Measurements from ENCODE around the gene LSM10.

Gene LSM10

GRCh38 chr1:36367066-36367465, 30.6 kb downstream of the LSM10 start:
- H3K9me3 ChIP-seq = no peaks in the 10 kb centered on the region
- no peaks in the 10 kb centered on the region for H3K27me3 ChIP-seq
- TF ChIP-seq, protein P1, sequence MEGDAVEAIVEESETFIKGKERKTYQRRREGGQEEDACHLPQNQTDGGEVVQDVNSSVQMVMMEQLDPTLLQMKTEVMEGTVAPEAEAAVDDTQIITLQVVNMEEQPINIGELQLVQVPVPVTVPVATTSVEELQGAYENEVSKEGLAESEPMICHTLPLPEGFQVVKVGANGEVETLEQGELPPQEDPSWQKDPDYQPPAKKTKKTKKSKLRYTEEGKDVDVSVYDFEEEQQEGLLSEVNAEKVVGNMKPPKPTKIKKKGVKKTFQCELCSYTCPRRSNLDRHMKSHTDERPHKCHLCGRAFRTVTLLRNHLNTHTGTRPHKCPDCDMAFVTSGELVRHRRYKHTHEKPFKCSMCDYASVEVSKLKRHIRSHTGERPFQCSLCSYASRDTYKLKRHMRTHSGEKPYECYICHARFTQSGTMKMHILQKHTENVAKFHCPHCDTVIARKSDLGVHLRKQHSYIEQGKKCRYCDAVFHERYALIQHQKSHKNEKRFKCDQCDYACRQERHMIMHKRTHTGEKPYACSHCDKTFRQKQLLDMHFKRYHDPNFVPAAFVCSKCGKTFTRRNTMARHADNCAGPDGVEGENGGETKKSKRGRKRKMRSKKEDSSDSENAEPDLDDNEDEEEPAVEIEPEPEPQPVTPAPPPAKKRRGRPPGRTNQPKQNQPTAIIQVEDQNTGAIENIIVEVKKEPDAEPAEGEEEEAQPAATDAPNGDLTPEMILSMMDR (IDR thresholded peaks at IDR 0.05; ENCODE audit: low read depth, low read length) = no peak
- no peak for DNase-seq
- no peaks in the 10 kb centered on the region; the same call in 1 of the 2 replicates for H3K36me3 ChIP-seq
- peaks cover 6% of the 10 kb centered on the region; the same call in 1 of the 2 replicates for H3K4me1 ChIP-seq
- no peak overlapping the region for H3K4me3 ChIP-seq (ENCODE audit: low read depth, low read length)

DNA sequence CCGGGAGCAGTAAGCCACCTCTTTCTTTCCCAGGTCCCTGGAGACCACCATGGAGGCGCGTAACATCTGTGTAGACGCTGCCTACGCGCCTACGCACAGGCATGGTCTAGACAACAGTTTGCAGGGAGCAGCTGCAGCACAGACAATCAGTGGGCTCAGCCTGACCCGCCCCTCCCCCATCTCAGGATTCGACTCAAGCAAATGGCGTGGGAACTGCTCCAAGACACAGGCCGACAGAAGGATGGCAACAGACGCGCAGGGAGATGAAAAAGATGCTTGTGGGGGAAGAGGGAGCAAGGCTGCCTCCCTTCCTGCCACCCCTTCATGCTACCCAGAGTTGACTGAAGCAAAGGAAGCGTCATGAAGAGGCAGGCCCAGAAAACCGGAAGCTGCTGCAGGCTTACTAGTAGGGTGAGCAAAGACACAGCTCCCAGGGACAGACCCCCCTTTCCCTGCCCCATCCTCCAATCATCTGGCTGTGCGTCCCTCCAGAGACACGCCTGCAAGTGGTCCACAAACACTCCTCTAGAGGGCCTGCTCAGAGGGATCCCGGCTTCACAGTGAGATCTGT, 31.5 kb downstream of the LSM10 start:
- Histone ChIP-seq H3K9me3 (no peaks in the 10 kb centered on the region), H3K27me3 (no peaks in the 10 kb centered on the region), H3K4me1 (peaks cover 6% of the 10 kb centered on the region; the same call in 1 of the 2 replicates), H3K4me3 (ENCODE audit: low read depth, low read length) (peak overlapping the region; percentile 36), H3K36me3 (no peaks in the 10 kb centered on the region; the same call in 1 of the 2 replicates)
- DNase-seq = peak; percentile 88
- TF ChIP-seq, protein P1 (IDR thresholded peaks at IDR 0.05; ENCODE audit: low read depth, low read length) = peak; percentile 40

DNA sequence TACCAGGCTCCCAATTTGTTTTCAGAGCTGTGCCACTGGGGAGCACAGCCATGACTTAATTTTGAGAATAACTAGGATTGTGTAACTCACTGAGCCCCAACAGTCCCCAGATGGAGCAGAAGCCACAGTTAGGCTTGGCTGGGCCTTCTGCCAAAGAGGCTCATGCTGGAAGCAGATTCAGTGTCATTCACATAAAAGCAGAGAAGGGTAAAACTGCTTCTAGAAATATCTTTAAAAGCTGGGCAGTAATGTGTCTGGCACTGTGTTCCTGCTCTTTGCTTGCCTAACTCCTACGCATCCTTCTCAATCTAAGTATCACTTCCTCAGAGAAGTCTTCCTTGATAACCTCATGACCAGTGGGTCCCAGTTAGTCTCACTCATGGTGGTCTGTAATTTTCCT, 32.3 kb downstream of the LSM10 start:
- no peak for DNase-seq
- Histone ChIP-seq H3K4me1 (peaks cover 6% of the 10 kb centered on the region; the same call in 1 of the 2 replicates), H3K36me3 (no peaks in the 10 kb centered on the region; the same call in 1 of the 2 replicates), H3K4me3 (ENCODE audit: low read depth, low read length) (no peak overlapping the region; the same call in 1 of the 2 replicates), H3K9me3 (no peaks in the 10 kb centered on the region), H3K27me3 (no peaks in the 10 kb centered on the region)
- TF ChIP-seq, protein P1 (IDR thresholded peaks at IDR 0.05; ENCODE audit: low read depth, low read length) = no peak

- Histone ChIP-seq H3K4me3 (ENCODE audit: low read depth, low read length) (no peak overlapping the region), H3K9me3 (no peaks in the 10 kb centered on the region), H3K27me3 (no peaks in the 10 kb centered on the region), H3K36me3 (no peaks in the 10 kb centered on the region), H3K4me1 (no peaks in the 10 kb centered on the region)
- DNase-seq = no peak
- TF ChIP-seq, protein P1 (IDR thresholded peaks at IDR 0.05; ENCODE audit: low read depth, low read length) = no peak
Measured at GRCh38 chr1:36359911-36360550, 37.7 kb downstream of the LSM10 start.

DNA sequence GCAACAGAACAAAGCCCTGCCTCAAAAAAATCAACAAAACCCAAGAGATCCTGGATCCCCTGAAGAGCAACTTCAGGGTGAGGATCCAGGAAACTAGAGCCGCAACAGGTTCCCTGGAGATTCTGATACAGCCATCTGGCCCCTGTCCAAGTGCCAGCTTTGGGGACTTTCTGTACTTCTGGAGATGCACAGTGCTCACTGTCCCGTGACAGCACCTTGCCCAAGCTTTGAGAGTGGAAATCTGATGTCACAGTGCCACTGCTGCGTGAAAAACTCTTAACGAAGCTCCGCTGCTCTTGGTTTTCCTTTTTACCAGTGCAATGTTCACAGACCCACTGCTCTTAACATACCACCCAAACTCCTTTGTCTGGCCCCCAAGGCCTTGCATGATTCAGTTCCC, 38.3 kb downstream of the LSM10 start:
- H3K27me3 ChIP-seq = no peaks in the 10 kb centered on the region
- H3K9me3 ChIP-seq = no peaks in the 10 kb centered on the region
- TF ChIP-seq, protein P1 (IDR thresholded peaks at IDR 0.05; ENCODE audit: low read depth, low read length) = no peak
- no peaks in the 10 kb centered on the region for H3K36me3 ChIP-seq
- H3K4me3 ChIP-seq (ENCODE audit: low read depth, low read length) = no peak overlapping the region
- H3K4me1 ChIP-seq = no peaks in the 10 kb centered on the region
- no peak for DNase-seq

- H3K9me3 ChIP-seq = no peaks in the 10 kb centered on the region
- no peaks in the 10 kb centered on the region for H3K4me1 ChIP-seq
- H3K4me3 ChIP-seq (ENCODE audit: low read depth, low read length) = no peak overlapping the region
- no peaks in the 10 kb centered on the region for H3K36me3 ChIP-seq
- TF ChIP-seq, protein P1 (IDR thresholded peaks at IDR 0.05; ENCODE audit: low read depth, low read length) = no peak
- no peaks in the 10 kb centered on the region for H3K27me3 ChIP-seq
- no peak for DNase-seq
Measured at GRCh38 chr1:36358514-36359084, 39.1 kb downstream of the LSM10 start.
